NCI-H526 treated with DMSO at 0.1 percent for 48 hours (cell line): ENCODE data around the gene ELOB.

Source experiments
- DNase-seq: peaks from one replicate; lab custom pipeline; 2025; lab: John Stamatoyannopoulos, UW

ELOB gene

DNA sequence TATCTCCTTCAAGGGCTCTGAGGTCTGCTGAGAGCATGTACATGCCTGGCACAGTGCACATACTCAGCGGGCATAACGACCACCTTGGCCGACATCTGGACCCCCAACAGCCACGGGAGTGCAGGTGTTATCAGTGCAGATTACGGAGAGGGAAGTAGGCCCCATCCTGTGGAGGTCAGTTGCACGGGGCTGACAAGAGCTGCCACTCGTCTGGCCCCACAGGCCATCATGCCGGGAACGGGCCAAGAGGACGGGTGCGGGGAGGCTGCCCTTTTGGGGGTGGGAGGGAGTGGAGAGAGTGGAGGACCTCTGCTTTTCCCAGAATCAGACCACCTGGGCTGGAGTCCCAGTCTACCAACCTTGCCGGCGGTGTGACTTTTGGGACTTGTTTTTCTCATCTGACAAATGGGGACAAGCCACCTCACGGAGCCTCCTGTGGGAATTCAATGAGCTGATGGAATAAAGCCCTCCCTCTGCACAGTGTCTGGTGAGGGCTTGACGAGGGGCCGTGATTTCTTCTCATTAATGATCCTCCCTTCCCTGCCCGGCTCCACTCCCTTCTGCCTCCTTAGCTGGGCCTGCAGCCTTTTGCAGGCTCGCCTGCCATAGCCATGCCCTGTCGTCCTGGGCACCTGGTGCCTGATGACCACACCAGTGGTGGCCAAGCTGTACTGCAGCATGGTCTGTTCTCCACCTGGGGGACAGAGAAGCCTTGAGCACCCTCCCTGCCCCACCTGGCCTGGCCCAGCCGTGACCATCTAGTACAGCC, 5.7 kb upstream of the ELOB start:
- DNase-seq = no peak

DNA sequence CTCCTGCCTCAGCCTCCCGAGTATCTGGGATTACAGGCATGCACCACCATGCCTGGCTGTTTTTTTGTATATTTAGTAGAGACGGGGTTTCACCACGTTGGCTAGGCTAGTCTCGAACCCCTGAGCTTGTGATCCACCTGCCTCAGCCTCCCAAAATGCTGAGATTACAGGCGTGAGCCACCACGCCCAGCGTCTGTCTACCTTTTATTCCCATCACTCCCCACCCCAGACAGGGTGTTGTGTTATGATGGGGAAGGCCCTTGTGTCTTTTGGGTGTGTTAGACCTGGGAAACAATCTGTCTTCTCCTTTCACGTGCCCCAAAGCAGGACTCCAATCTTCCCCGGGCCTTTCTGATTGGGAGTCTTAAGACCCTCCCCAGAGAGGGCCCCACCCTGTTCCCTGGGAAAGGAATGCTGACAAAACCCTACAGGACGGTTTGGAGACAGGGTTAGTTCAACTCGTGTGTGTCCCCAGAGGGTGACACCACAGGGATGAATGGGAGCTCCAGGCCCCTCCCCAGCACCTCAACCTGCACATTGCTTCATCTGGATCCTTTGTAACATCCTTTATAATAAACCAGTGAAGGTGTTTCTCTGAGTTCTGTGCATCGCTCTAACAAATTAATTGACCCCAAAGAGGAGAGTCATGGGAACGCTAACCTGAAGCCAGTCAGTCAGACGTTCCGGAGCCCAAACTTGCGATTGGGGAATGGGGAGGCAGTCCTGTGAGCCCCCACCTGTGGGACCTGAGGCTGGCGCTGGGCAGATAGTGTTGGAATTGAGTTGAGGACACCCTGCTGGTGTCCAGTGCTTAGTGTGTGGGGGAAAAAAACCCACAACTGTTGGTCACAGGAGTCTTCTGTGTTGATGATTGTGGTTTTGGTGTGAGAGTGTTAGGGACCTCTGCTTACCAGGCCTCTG, 3.2 kb upstream of the ELOB start:
- no peak for DNase-seq

GRCh38 chr16:2779151-2779920, 2.3 kb upstream of the ELOB start:
- no peak for DNase-seq

DNA sequence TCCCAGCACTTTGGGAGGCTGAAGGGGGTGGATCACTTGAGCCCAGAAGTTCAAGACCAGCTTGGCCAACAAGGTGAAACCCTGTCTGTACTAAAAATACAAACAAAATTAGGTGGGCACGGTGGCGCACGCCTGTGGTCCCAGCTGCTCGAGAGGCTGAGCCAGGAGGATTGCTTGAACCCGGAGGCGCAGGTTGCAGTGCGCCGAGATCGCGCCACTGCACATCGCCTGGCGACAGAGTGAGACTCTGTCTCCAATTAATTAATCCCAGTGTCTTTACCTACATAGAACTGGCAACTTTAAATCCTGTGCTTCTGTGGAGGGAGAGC, 1.5 kb upstream of the ELOB start:
- no peak for DNase-seq

DNA sequence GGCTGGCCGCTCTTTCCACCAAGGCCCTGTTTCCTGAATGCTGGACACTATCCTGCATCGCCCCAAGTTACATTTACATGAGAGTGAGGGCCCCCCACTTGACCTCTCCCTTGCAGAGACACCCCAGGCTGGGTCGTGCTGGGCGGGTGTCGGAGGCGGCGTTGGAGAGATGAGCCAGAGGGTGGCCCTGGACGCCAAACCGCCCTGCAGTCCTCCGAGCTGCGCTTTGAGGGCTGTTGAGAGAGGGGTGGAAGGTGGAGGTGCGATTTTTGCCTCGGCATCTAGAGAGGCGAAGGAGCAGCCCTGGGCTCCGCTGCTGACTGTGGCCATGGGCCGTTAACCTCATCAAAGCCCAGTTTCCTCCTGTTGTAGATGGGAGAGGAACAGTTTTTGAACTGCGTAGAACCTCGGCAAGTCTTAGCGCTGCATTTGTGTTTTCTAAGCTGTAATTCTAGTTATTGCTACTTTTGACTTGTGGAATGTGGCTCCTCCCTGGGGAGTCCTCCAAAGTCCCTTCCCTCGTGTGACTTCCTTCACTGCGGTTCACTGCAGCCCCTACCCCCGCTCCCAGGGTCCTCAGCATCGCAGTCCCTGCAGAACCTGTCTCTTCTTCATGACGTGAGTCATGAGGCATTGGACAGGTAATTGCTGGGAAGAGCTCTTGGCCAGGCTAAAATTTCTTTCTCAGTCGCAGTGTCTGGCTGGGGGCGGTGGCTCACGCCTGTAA, 986 bp upstream of the ELOB start:
- DNase-seq = no peak

GRCh38 chr16:2776500-2777139, 460 bp downstream of the ELOB start:
- no peak for DNase-seq

DNA sequence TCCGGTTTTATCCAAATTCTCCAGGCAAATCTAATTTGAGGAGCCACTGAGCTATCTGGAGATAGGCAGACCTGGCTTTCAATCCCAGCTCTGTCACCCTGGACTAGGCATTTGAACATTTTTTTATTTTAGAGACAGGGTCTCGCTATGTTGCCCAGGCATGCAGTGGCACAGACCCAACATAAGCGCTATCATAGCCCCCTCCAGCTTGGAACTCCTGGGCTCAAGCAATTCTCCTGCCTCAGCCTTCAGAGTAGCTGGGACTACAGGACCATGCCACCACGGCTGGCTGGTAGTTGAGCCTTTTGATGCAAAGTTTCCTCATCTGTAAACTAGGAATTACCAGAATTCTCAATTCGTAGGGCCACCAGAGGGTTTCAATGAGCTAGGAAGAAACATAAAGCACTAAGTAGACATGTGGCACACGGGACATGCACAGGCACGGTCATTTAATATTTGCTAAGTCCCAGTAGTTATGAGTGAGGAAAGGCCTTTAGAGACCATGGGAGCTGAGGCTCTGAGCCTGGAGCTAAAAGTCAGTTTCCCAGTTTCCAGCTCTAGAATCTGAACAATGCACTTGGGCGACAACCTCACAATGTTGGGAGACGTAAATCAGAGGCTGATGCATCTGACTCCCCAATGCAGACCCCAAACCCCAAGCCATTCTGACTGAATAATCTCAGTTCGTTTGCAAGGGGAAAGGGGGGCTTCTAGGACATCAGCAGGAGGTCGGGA, 1.1 kb downstream of the ELOB start:
- no peak for DNase-seq

GRCh38 chr16:2775131-2775716, 1.9 kb downstream of the ELOB start:
- no peak for DNase-seq

DNA sequence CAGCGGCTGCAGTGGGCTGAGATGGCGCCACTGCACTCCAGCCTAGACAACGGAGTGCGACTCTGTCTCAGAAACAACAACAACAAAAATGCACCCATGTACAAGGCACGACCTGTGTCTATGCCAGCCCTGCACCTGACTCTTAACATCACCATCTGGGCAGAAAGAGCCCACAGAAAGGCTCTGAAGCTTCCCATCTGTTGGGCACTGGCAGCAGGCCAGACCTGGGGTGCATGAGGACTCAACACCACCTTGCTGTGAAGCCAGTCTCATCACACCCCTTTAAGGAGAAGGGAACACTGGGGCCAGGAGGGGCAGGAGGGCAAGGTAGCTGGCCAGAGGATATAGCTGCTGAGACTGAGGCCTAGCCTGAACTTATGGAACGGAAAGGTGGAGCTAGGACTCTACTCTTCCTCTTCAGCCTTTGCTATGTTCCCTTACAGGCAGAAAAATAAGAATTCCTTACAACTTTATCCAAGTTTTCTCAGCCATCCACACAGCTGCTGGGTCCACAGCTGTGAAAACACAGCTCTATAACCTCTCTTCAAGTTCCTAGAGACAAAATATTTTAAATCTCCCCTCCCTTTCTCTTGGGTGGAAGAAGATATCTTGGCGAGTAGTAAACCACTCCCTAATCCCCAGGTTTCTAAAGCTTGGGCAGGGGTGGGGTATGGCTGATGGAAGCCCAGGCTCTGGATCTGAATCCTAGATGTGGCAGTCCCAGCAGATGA, 2.8 kb downstream of the ELOB start:
- DNase-seq = no peak

GRCh38 chr16:2773188-2773968, 3.7 kb downstream of the ELOB start:
- no peak for DNase-seq

- no peak for DNase-seq
Measured at GRCh38 chr16:2771496-2772402, 5.3 kb downstream of the ELOB start.

GRCh38 chr16:2770057-2770951, 6.8 kb downstream of the ELOB start:
- no peak for DNase-seq

GRCh38 chr16:2769675-2770056, 7.4 kb downstream of the ELOB start:
- DNase-seq = no peak

- DNase-seq = no peak
Measured at GRCh38 chr16:2769100-2769529, 8.0 kb downstream of the ELOB start.

DNA sequence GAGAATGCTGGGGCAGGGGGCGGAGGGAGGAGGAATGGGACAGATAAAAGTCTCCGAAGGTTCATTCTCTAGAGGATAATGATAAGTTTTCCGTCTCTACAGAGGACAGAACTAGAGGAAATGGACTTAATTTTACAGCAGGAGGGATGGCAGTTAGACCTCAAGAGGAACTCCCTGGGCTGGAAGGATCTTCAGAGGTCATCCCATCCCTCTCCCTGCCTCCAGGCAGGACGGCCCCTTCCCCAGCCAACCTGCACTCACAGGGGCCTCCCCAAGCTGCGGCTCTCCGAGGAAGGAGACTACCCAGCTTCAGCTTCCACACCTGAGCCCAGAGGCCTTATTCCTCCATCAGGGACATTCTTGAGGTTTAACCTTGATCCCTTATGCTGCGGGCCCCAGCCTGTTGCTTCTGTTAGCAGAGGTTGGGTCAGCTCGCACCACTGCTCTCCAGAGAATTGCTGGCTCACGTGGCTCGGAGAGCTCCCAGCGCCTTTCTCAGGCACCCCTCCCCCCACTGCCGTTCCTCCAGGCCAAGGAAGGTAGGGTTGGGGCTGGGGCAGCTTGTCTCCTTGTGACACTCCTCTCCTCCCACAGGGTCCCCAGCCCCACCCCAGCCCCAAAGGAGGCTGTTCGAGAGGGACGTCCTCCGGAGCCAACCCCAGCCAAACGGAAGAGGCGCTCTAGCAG, 8.5 kb downstream of the ELOB start:
- DNase-seq = no peak

DNA sequence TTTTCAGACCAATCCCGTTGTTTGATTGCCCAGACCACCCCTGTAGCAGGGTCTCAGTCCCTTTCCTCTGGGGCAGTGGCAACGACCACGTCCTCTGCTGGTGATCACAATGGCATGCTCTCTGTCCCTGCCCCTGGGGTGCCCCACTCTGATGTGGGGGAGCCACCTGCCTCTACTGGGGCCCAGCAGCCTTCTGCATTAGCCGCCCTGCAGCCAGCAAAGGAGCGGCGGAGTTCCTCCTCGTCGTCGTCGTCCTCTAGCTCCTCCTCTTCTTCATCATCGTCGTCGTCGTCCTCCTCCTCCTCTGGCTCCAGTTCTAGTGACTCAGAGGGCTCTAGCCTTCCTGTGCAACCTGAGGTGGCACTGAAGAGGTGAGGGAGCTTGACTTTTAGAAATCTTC, 9.2 kb downstream of the ELOB start:
- DNase-seq = no peak
